Mesenchymal stem cell (in vitro differentiated cells and primary cell): ENCODE results near the gene LIPK. TPM values are rescaled to one million over a fixed set of nuclear protein-coding genes. Genes with fewer than 3 reads are reported as not detected.

Experiments
- DNase-seq: peaks from one replicate; pipeline ENCODE4 v3.0.0-alpha.2; 2013
- H2AFZ ChIP-seq: one replicate; pipeline ENCODE4 v1.6.1; 2013; ENCODE audit warnings: low read depth, mild to moderate bottlenecking, control low read depth, inconsistent platforms, low read length, moderate library complexity
- H2AK5ac ChIP-seq: 2 replicates; pipeline ENCODE4 v1.6.1; 2013; ENCODE audit warnings: low read length, moderate library complexity, mild to moderate bottlenecking, inconsistent platforms; ENCODE audit not compliant: severe bottlenecking
- H2BK120ac ChIP-seq: one replicate; pipeline ENCODE4 v1.6.1; 2013; ENCODE audit warnings: low read depth, mild to moderate bottlenecking, inconsistent platforms, low read length, moderate library complexity
- H2BK12ac ChIP-seq, 2 experiments: one replicate each; pipeline ENCODE4 v1.6.1; 2013; ENCODE audit warnings: inconsistent platforms in 2 of 2, low read length in 2 of 2, mild to moderate bottlenecking in 2 of 2, moderate library complexity in 2 of 2, control low read depth in 1 of 2
- H2BK15ac ChIP-seq: one replicate; pipeline ENCODE4 v1.6.1; 2013; ENCODE audit warnings: mild to moderate bottlenecking, low read depth, inconsistent platforms; ENCODE audit not compliant: poor library complexity, severe bottlenecking
- H2BK5ac ChIP-seq: 2 replicates; pipeline ENCODE4 v1.6.1; 2013; ENCODE audit warnings: low read depth, mild to moderate bottlenecking, low read length, control low read depth, inconsistent platforms; ENCODE audit not compliant: poor library complexity, severe bottlenecking
- H3K14ac ChIP-seq, 2 experiments: one replicate each; pipeline ENCODE4 v1.6.1; 2013; ENCODE audit warnings: inconsistent platforms in 2 of 2, low read length in 2 of 2, control low read depth in 1 of 2, mild to moderate bottlenecking in 1 of 2, moderate library complexity in 1 of 2
- H3K18ac ChIP-seq, 2 experiments: one replicate each; pipeline ENCODE4 v1.6.1; 2013; ENCODE audit warnings: inconsistent platforms in 2 of 2, low read length in 2 of 2, control low read depth in 1 of 2, low read depth in 1 of 2, mild to moderate bottlenecking in 1 of 2
- H3K23ac ChIP-seq, 2 experiments: one replicate each; pipeline ENCODE4 v1.6.1; 2013; ENCODE audit warnings: inconsistent platforms in 2 of 2, low read length in 2 of 2, mild to moderate bottlenecking in 2 of 2, moderate library complexity in 2 of 2, control low read depth in 1 of 2
- H3K27ac ChIP-seq: 2 replicates; pipeline ENCODE4 v1.5.1; 2013; ENCODE audit warnings: mild to moderate bottlenecking, moderate library complexity, low read length, control low read depth, inconsistent platforms; ENCODE audit not compliant: poor library complexity, severe bottlenecking
- H3K27me3 ChIP-seq, 2 experiments: 2 replicates each; pipeline versions ENCODE4 v1.6.1 to v1.7.0; 2013; ENCODE audit warnings: low read length in 2 of 2, mild to moderate bottlenecking in 2 of 2, moderate library complexity in 2 of 2, control low read depth in 1 of 2, inconsistent platforms in 1 of 2; ENCODE audit not compliant: control insufficient read depth in 1 of 2, insufficient read depth in 1 of 2
- H3K36me3 ChIP-seq, 2 experiments: 2 replicates each; pipeline versions ENCODE4 v1.6.1 to v1.7.0; 2013; ENCODE audit warnings: low read length in 2 of 2, control low read depth in 1 of 2, inconsistent platforms in 1 of 2, low read depth in 1 of 2, mild to moderate bottlenecking in 1 of 2; ENCODE audit not compliant: insufficient read depth in 2 of 2, control insufficient read depth in 1 of 2
- H3K4ac ChIP-seq, 2 experiments: one replicate each; pipeline ENCODE4 v1.6.1; 2013; ENCODE audit warnings: inconsistent platforms in 2 of 2, low read length in 2 of 2, mild to moderate bottlenecking in 2 of 2, moderate library complexity in 2 of 2, control low read depth in 1 of 2, low read depth in 1 of 2
- H3K4me1 ChIP-seq: 2 replicates; pipeline ENCODE4 v1.6.1; 2013; ENCODE audit warnings: low read depth, low read length, control low read depth; ENCODE audit not compliant: control insufficient read depth, insufficient read depth
- H3K4me2 ChIP-seq: 2 replicates; pipeline ENCODE4 v1.6.1; 2013; ENCODE audit warnings: low read length, mild to moderate bottlenecking, inconsistent platforms; ENCODE audit not compliant: poor library complexity, severe bottlenecking
- H3K4me3 ChIP-seq, 2 experiments: 2 replicates each; pipeline versions ENCODE4 v1.5.1 to v1.7.0; 2013; ENCODE audit warnings: low read length in 2 of 2, mild to moderate bottlenecking in 2 of 2, control low read depth in 1 of 2, low read depth in 1 of 2; ENCODE audit not compliant: insufficient read depth in 1 of 2
- H3K79me1 ChIP-seq: replicated peaks from 2 replicates; pipeline ENCODE4 v1.6.1; 2013; ENCODE audit warnings: mild to moderate bottlenecking, control low read depth, low read length, inconsistent platforms; ENCODE audit not compliant: poor library complexity, severe bottlenecking
- H3K9ac ChIP-seq: 2 replicates; pipeline ENCODE4 v1.7.0; 2013; ENCODE audit warnings: mild to moderate bottlenecking, low read length, moderate library complexity
- H3K9me3 ChIP-seq: 2 replicates; pipeline ENCODE4 v1.7.0; 2013; ENCODE audit warnings: mild to moderate bottlenecking, low read length; ENCODE audit not compliant: control insufficient read depth
- H4K8ac ChIP-seq: one replicate; pipeline ENCODE4 v1.6.1; 2013; ENCODE audit warnings: inconsistent platforms, mild to moderate bottlenecking, low read length, moderate library complexity
- H4K91ac ChIP-seq: one replicate; pipeline ENCODE4 v1.6.1; 2013; ENCODE audit warnings: mild to moderate bottlenecking, low read length, inconsistent platforms
- WGBS: methylation state at CpG from one replicate; pipeline ENCODE4 v1.1.7; 2013; ENCODE audit warnings: mixed read lengths; 5-methylcytosine and 5-hydroxymethylcytosine counted together
- polyA plus RNA-seq, 2 experiments: library from polyadenylated mRNA; stranded (reverse); fragments of 200-250 nt; gene quantifications; one replicate each; pipeline ENCODE4 v1.2.3, GENCODE V29; 2013

LIPK gene
- polyA plus RNA-seq (2013, experiment 1 of 2), result not detected
- polyA plus RNA-seq (2013, experiment 2 of 2), result not detected

- Histone ChIP-seq H3K18ac (no peak within 1 kb of the TSS), H2AK5ac (no peak within 1 kb of the TSS), H2AFZ (no peak within 1 kb of the TSS), H3K36me3 (no peaks in the 10 kb centered on the region), H3K9me3 (no peaks in the 10 kb centered on the region), H2BK15ac (no peak within 1 kb of the TSS), H2BK120ac (no peak within 1 kb of the TSS), H2BK12ac (no peak within 1 kb of the TSS), H4K8ac (no peak within 1 kb of the TSS), H3K9ac (peak within 1 kb of the TSS; percentile 24), H3K79me1 (no peaks in the 10 kb centered on the region), H3K4ac (no peak within 1 kb of the TSS), H3K27me3 (no peaks in the 10 kb centered on the region), H3K14ac (no peak within 1 kb of the TSS), H2BK5ac (no peak within 1 kb of the TSS), H3K4me2 (no peak within 1 kb of the TSS), H3K23ac (no peak within 1 kb of the TSS), H3K4me1 (no peaks in the 10 kb centered on the region), H4K91ac (no peak within 1 kb of the TSS), H3K4me3 (no peak within 1 kb of the TSS), H3K27ac (no peak within 1 kb of the TSS)
- 100% methylated on average over 1 of the region's 1 CpG for WGBS
- DNase-seq, result no peak
These were observed at the start of gene LIPK for GRCh38 chr10:88705958-88706357. LIPK (plus strand) TSS chr10:88706249; CDS start chr10:88724544, 18,295 bp downstream.

- H3K4me3 ChIP-seq, result no peak overlapping the region
- H2BK12ac ChIP-seq, result no peak overlapping the region
- no peaks in the 10 kb centered on the region for H3K9me3 ChIP-seq
- H2BK15ac ChIP-seq, result no peak overlapping the region
- H3K27me3 ChIP-seq, result no peaks in the 10 kb centered on the region
- no peak overlapping the region for H2AK5ac ChIP-seq
- peaks cover 2% of the 10 kb centered on the region for H3K4me1 ChIP-seq
- H3K4me2 ChIP-seq, result no peak overlapping the region
- H4K91ac ChIP-seq, result no peak overlapping the region
- no peak overlapping the region for H2AFZ ChIP-seq
- H2BK120ac ChIP-seq, result no peak overlapping the region
- no peak overlapping the region for H3K18ac ChIP-seq
- 91% methylated on average over 1 of the region's 1 CpG for WGBS
- H3K23ac ChIP-seq, result no peak overlapping the region
- H3K79me1 ChIP-seq, result no peaks in the 10 kb centered on the region
- H3K36me3 ChIP-seq, result no peaks in the 10 kb centered on the region
- no peak overlapping the region for H2BK5ac ChIP-seq
- H3K9ac ChIP-seq, result no peak overlapping the region
- H4K8ac ChIP-seq, result no peak overlapping the region
- no peak overlapping the region for H3K27ac ChIP-seq
- H3K14ac ChIP-seq, result no peak overlapping the region
- H3K4ac ChIP-seq, result no peak overlapping the region
- DNase-seq, result no peak
These were observed 48.1 kb upstream of the LIPK start for GRCh38 chr10:88657901-88658300.

GRCh38 chr10:88659725-88660597 is 46.1 kb upstream of the LIPK start:
- H3K23ac ChIP-seq, result no peak overlapping the region
- H3K18ac ChIP-seq, result no peak overlapping the region
- no peak overlapping the region for H2BK120ac ChIP-seq
- peak overlapping the region; percentile 55 for H3K9ac ChIP-seq
- no peak overlapping the region for H3K4ac ChIP-seq
- no peak overlapping the region for H3K4me2 ChIP-seq
- no peak for DNase-seq
- H3K79me1 ChIP-seq, result no peaks in the 10 kb centered on the region
- 100% methylated on average over 1 of the region's 3 CpGs for WGBS
- H2BK5ac ChIP-seq, result no peak overlapping the region
- H4K8ac ChIP-seq, result no peak overlapping the region
- H4K91ac ChIP-seq, result no peak overlapping the region
- H2AK5ac ChIP-seq, result no peak overlapping the region
- no peak overlapping the region for H3K14ac ChIP-seq
- no peaks in the 10 kb centered on the region for H3K9me3 ChIP-seq
- no peak overlapping the region for H3K27ac ChIP-seq
- H3K27me3 ChIP-seq, result no peaks in the 10 kb centered on the region
- peaks cover 2% of the 10 kb centered on the region for H3K4me1 ChIP-seq
- H2BK15ac ChIP-seq, result no peak overlapping the region
- H2BK12ac ChIP-seq, result no peak overlapping the region
- H3K36me3 ChIP-seq, result no peaks in the 10 kb centered on the region
- H3K4me3 ChIP-seq, result peak overlapping the region in 1 of 2 experiments; percentile 30
- H2AFZ ChIP-seq, result no peak overlapping the region

GRCh38 chr10:88660598-88660884 is 45.5 kb upstream of the LIPK start:
- no peak overlapping the region for H2AFZ ChIP-seq
- H3K4me3 ChIP-seq, result peak overlapping the region in 1 of 2 experiments; percentile 30
- H2BK120ac ChIP-seq, result no peak overlapping the region
- H3K27me3 ChIP-seq, result no peaks in the 10 kb centered on the region
- H3K9ac ChIP-seq, result peak overlapping the region; percentile 22
- H4K91ac ChIP-seq, result no peak overlapping the region
- H3K79me1 ChIP-seq, result no peaks in the 10 kb centered on the region
- peaks cover 2% of the 10 kb centered on the region for H3K4me1 ChIP-seq
- no peak overlapping the region for H3K18ac ChIP-seq
- no peak overlapping the region for H3K4me2 ChIP-seq
- H2BK5ac ChIP-seq, result no peak overlapping the region
- no peak for DNase-seq
- H2BK12ac ChIP-seq, result no peak overlapping the region
- H2AK5ac ChIP-seq, result no peak overlapping the region
- no peak overlapping the region for H2BK15ac ChIP-seq
- no peaks in the 10 kb centered on the region for H3K9me3 ChIP-seq
- H3K4ac ChIP-seq, result no peak overlapping the region
- no peaks in the 10 kb centered on the region for H3K36me3 ChIP-seq
- no peak overlapping the region for H3K23ac ChIP-seq
- H3K27ac ChIP-seq, result no peak overlapping the region
- H4K8ac ChIP-seq, result no peak overlapping the region
- 53% methylated on average over 3 of the region's 3 CpGs for WGBS
- H3K14ac ChIP-seq, result no peak overlapping the region
